ENCODE results near the gene CEACAM4. TPM values are rescaled to one million over a fixed set of nuclear protein-coding genes. Genes with fewer than 3 reads are reported as not detected.
A peak's percentile ranks its signal among the peaks of the same experiment; 100 is the strongest.
"Not testable (repeated sequence)": the region's sequence is repeated elsewhere in the genome, so short reads cannot be mapped to it uniquely, and the experiment has no call there.

The CEACAM4 gene
- total RNA-seq, 2 donors from 2014 or later, result 1.4 to 2.9 TPM

- intact Hi-C loops (cut with DNase I), result no loop called here
- no peak for DNase-seq (ENCODE audit: low spot score)
Measured at GRCh38 chr19:41588497-41589209, 38.2 kb downstream of the CEACAM4 start.

GRCh38 chr19:41587838-41588210 lies 39.0 kb downstream of the CEACAM4 start:
- intact Hi-C loops (cut with DNase I), result no loop called here
- no peak for DNase-seq (ENCODE audit: low spot score)

DNA sequence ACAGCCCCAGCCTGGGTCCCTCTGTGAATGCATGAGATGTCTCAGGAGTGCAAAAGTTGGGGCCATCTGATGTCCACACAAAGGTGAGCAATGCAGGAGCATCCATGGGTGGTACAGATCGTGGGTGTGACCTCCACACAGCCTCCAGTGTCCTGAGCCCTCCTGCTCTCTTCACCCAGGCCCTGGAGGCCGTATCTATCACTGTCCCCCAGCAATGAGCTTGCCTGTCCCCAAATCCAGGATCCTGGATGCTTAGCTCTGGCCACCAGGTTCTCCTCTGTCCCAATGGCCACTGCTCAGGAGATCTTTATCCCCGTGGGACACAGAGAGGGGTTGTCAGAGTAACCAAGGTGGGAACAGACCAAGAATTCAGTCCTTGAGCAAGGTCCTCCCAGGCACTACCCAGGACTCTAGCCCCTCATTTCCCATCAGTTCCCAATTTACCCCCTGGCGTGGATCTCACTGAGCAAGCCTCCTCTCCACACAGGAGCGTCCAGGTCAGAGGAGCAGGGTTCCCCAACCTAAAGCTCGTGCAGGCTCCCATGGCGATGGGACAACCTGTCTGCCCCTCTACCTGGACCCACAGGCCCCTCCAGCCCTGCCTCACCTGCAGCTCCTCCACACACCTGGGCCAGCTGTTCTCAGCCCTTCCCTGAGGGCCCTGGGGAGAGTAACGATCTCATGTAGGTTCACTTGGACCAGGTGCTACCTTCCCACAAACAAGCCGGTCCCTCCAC lies 39.6 kb downstream of the CEACAM4 start:
- intact Hi-C loops (cut with DNase I), result no loop called here
- DNase-seq (ENCODE audit: low spot score), result no peak

- intact Hi-C loops (cut with DNase I), result no loop called here
- no peak for DNase-seq (ENCODE audit: low spot score)
Measured at GRCh38 chr19:41586064-41586463, 40.8 kb downstream of the CEACAM4 start.

DNA sequence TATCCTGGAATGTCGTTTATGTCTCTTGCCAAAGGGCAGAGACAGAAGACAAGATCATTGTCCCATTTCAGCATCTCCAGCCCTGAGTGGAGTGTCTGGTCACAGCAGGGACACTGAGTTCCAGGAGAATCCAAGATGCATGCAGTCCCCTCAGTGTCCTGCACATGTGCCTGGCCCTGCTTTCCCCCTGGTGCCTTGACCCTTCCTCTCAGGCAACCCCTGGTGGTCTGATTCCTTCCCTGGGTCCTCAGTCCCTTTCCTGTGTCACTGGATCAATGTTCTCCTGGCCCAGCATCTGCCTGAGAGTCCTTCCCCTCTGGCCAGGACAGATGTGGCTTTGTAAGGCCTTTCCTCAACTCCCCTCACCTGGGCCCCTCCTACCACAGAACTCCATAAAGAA lies 41.9 kb downstream of the CEACAM4 start:
- intact Hi-C loops (cut with DNase I), result no loop called here
- no peak for DNase-seq (ENCODE audit: low spot score)

DNA sequence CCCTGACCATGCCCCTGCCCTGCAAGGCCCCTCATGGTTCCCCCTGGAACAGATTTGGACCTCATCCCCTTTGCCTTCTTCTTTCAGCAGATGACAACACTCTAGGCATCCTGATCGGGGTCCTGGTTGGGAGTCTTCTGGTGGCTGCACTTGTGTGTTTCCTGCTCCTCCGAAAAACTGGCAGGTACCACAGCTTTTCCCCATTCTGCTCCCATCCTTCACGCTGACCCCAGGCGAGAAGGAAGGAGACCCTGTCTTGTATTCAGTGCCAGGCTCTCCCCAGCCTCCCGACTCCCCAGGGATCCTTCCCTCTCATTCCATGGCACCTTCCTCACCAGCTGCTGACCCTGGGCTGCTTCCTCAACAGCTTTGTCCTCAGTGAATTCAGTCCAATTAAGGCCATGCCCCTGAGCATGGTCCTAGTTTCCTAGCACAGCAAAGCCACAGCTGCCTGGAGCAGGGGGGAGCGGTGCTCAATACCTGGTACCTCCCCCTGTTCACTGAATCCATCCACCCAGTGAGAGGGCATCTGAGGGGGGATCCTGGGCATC lies 42.5 kb downstream of the CEACAM4 start:
- DNase-seq (ENCODE audit: low spot score), result no peak
- intact Hi-C loops (cut with DNase I), result no loop called here

DNA sequence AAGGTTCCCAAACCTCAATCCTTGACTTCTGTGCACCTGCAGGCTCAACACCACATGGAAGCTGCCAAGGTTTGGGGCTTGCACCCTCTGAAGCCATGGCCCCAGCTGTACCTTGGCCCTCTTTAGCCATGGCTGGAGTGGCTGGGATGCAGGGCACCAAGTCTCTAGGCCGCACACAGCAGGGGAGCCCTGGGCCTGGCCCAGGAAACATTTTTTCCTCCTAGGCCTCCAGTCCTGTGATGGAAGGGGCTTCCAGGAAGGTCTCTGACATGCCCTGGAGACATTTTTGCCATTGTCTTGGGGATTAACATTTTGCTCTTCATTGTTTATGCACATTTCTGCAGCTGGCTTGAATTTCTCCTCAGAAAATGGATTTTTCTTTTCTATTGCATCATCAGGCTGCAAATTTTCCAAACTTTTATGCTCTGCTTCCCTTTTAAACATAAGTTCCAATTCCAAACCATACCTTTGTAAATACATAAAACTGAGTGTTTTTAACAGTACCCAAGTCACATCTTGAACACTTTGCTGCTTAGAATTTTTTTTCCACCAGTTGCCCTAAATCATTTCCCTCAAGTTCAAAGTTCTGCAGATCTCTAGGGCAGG lies 44.2 kb downstream of the CEACAM4 start:
- DNase-seq (ENCODE audit: low spot score), result not testable (repeated sequence)

DNA sequence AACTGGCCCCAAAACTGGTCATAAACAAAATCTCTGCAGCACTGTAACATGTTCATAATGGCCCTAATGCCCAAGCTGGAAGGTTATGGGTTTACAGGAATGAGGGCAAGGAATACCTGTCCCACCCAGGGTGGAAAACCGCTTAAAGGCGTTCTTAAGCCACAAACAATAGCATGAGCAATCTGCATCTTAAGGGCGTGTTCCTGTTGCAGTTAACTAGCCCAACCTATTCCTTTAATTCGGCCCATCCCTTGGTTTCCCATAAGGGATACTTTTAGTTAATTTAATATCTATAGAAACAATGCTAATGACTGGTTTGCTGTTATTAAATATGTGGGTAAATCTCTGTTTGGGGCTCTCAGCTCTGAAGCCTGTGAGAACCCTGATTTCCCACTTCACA lies 45.8 kb downstream of the CEACAM4 start:
- intact Hi-C loops (cut with DNase I); DNase-seq (ENCODE audit: low spot score): not testable (repeated sequence)

More for the DNA sequence above, 44.2 kb downstream of the CEACAM4 start:
- intact Hi-C loops (cut with DNase I), result not testable (repeated sequence)

GRCh38 chr19:41578886-41579285 lies 48.0 kb downstream of the CEACAM4 start:
- DNase-seq (ENCODE audit: low spot score), result no peak
- intact Hi-C loops (cut with DNase I), result no loop called here

- intact Hi-C loops (cut with DNase I), result no loop called here
- DNase-seq (ENCODE audit: low spot score), result no peak
Measured at GRCh38 chr19:41577833-41578232, 49.0 kb downstream of the CEACAM4 start.

DNA sequence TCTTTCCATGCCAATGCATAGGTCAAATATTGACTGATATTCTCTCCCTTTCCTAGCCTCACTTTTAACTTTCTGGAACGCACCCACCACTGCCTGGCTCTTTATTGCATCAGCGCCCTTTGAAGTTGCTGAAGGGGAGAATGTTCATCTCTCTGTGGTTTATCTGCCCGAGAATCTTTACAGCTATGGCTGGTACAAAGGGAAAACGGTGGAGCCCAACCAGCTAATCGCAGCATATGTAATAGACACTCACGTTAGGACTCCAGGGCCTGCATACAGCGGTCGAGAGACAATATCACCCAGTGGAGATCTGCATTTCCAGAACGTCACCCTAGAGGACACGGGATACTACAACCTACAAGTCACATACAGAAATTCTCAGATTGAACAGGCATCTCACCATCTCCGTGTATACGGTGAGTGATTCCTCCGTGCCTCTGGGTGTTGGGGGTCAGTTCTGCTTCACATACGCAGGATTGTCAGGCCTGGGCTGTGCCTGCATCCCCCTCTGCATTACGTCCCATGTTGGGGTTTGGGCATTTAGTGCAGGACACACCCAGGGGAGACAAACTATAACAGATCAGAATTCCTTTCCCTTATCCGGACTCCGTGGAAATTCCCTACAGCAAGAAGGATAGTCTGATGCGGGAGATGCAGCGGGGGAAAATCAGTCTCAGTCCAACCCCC lies 49.6 kb downstream of the CEACAM4 start:
- intact Hi-C loops (cut with DNase I), result no loop called here
- no peak for DNase-seq (ENCODE audit: low spot score)

DNA sequence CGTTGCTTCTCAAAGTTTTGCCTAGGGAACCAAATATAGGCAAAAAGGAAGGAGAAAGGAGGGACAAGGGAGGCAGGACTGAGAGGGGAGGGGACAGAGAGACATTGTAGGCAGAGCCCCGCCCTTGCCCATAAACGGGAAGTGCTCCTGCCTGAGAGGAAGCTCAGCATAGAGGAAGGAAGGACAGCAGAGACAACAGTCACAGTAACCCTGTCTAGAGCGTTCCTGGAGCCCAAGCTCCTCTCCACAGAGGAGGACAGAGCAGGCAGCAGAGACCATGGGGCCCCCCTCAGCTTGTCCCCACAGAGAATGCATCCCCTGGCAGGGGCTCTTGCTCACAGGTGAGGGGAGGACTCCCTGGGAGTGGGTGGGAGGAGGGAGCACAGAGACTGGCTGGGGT lies 50.9 kb downstream of the CEACAM4 start, which contains the start of gene CEACAM21:
TSS of gene CEACAM21 (plus strand) at position 169 of the 400 bp plus-strand sequence. CDS start at position 278, 109 bp downstream.
- intact Hi-C loops (cut with DNase I), result no loop called here
- no peak for DNase-seq (ENCODE audit: low spot score)

DNA sequence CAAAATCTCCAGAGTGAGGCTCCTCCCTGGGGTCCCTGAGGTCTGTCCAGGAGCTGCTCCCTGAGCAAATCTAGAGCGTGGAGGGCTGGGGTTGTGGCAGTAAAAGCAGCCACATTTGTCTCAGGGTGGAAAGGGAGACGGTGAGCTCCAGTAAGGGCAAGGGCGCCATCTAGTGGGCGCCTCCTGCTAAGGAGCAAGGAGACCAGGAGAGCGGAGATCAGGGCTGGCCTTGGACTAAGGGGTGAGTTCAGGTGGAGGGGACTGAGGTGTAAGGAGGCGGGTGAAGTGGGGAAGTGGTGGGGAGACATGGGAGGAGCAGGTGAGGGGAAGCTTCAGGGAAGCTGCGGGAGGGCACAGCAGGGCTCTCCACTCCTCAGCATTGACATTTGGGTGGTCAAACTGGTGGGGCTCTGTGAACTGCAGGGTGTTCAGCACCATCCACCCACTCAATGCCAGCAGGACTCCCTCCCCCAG lies 56.2 kb downstream of the CEACAM4 start:
- intact Hi-C loops (cut with DNase I), result loop anchor here in 1 of 2 donors (5.0 kb wide), 1 partner anchor 123 kb away; no protein-coding TSS in a partner anchor
- peak; percentile 94 for DNase-seq (ENCODE audit: low spot score)

DNA sequence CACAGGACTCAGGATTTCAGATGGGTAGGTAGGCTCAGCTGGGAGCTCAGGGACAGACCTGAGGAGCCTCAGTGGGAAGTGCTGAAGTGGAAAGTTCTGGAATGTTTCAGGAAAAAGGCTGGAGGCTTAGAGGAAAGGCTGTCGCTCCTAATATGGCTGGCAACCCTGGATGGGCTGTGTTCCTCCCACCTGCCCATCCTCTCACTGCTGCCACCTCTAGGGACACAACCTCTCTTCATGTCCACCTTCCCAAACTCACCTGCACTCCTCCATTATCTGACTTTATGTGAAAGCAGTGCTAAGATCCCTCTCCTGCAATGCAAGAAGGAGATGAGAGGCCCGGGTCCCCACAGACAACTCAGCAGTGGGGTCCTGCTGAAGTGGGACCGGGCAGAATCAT lies 56.7 kb downstream of the CEACAM4 start:
- DNase-seq (ENCODE audit: low spot score), result no peak
- intact Hi-C loops (cut with DNase I), result loop anchor here in 1 of 2 donors (5.0 kb wide), 1 partner anchor 123 kb away; no protein-coding TSS in a partner anchor

DNA sequence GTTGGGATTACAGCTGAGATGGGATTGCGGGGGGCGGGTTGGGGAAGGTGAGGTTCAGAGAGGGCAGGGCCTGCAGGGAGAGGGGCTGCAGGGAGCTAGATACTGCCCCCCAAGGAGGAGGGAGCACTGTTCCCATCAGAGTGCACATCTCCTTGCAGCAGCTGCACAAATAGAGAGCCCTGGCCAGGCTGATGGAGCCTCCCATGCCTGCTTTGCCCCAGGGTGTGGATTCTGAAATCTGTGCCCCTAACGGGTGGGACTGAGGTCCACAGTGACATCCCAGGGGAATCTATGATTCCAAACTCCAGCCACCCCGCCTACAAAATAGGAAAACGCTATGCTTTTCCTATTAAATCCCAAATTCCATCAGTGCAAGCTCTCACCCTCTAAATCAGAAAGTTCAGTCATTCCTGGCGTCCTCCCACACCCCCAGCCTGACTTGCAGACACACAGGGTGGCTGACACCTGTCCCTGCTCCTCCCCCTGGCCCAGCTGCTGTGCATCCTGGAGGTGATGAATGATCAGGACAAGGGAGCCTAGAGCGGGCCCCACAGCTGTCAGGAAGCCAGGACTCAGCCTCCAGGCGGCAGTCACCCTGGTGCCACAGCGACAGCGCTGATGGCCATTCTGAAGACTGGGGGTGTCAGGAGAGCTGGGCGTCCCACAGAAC lies 57.3 kb downstream of the CEACAM4 start:
- DNase-seq (ENCODE audit: low spot score), result no peak
- intact Hi-C loops (cut with DNase I), result loop anchor here in 1 of 2 donors (5.0 kb wide), 1 partner anchor 122 kb away; no protein-coding TSS in a partner anchor

Data from posterior vena cava (tissue), 2 donors.